HFFc6 (cell line): Measurements from ENCODE around the gene KCNMB2. TPM values are rescaled to one million over a fixed set of nuclear protein-coding genes. Genes with fewer than 3 reads are reported as not detected.

Experiments
- DNase-seq: peaks from one replicate; pipeline ENCODE4 v3.0.0-alpha.2; 2018
- H3K27ac Mint-ChIP-seq: 2 replicates; pipeline ENCODE4 v1.8.0; 2020; ENCODE audit warnings: mild to moderate bottlenecking, mixed read lengths
- H3K27me3 Mint-ChIP-seq: 2 replicates; pipeline ENCODE4 v1.8.0; 2021; ENCODE audit warnings: mild to moderate bottlenecking, moderate library complexity, mixed read lengths; ENCODE audit not compliant: insufficient read depth
- H3K36me3 Mint-ChIP-seq: 2 replicates; pipeline ENCODE4 v1.8.0; 2021; ENCODE audit warnings: low read depth, mixed read lengths
- H3K4me1 Mint-ChIP-seq: 2 replicates; pipeline ENCODE4 v1.8.0; 2020; ENCODE audit warnings: low read depth, mixed read lengths
- H3K4me3 Mint-ChIP-seq: 2 replicates; pipeline ENCODE4 v1.8.0; 2020; ENCODE audit warnings: mild to moderate bottlenecking, moderate library complexity, mixed read lengths
- H3K9me3 Mint-ChIP-seq: 2 replicates; pipeline ENCODE4 v1.8.0; 2020; ENCODE audit warnings: mild to moderate bottlenecking, mixed read lengths
- total RNA-seq, 6 experiments: library from RNA; stranded (reverse); fragmentation: NEBNext Ultra II Directional; extraction: Animal tissue kit (Norgen Biotek cat#: 25700); gene quantifications; 2 replicates in 1 of 6; 3 replicates in 5 of 6; pipeline ENCODE4 v1.2.3, GENCODE V29; 2021
- TF ChIP-seq, protein P1 (sequence below): fragments of 200-600 bp; sonication (generic); IDR thresholded peaks from 2 replicates; pipeline ENCODE4 v1.5.0; 2021; ENCODE audit warnings: antibody characterized with exemption, mild to moderate bottlenecking

The KCNMB2 gene
- total RNA-seq, 6 experiments from 2014 or later: not detected

DNA sequence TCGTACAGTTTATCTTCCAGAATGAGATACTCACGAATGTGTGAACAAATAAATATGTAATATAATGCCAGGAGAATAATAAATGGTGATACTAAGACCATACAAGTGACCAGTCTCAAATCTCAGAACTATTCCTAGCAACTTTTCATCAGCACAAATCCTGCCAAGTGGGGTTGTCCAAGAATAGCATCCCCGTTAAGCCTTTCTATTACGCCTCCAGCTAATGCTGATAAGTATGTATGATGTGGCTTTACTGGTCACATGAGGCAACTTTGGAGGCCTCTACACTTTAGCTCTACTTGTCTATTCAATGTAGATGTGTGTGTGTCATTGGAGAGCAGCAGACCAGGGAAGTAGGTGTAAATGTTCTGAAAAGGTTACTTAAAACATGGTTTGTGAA is 129.5 kb downstream of the KCNMB2 start:
- DNase-seq: no peak
- H3K9me3 Mint-ChIP-seq: peaks cover 42% of the 10 kb centered on the region
- no peaks in the 10 kb centered on the region for H3K4me1 Mint-ChIP-seq
- TF ChIP-seq, protein P1, sequence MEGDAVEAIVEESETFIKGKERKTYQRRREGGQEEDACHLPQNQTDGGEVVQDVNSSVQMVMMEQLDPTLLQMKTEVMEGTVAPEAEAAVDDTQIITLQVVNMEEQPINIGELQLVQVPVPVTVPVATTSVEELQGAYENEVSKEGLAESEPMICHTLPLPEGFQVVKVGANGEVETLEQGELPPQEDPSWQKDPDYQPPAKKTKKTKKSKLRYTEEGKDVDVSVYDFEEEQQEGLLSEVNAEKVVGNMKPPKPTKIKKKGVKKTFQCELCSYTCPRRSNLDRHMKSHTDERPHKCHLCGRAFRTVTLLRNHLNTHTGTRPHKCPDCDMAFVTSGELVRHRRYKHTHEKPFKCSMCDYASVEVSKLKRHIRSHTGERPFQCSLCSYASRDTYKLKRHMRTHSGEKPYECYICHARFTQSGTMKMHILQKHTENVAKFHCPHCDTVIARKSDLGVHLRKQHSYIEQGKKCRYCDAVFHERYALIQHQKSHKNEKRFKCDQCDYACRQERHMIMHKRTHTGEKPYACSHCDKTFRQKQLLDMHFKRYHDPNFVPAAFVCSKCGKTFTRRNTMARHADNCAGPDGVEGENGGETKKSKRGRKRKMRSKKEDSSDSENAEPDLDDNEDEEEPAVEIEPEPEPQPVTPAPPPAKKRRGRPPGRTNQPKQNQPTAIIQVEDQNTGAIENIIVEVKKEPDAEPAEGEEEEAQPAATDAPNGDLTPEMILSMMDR: no peak
- 0 out of 2 replicates have a peak, but pooled peaks cover 4% of the 10 kb centered on the region for H3K36me3 Mint-ChIP-seq
- no peak overlapping the region for H3K4me3 Mint-ChIP-seq
- no peak overlapping the region for H3K27ac Mint-ChIP-seq
- H3K27me3 Mint-ChIP-seq: no peaks in the 10 kb centered on the region

DNA sequence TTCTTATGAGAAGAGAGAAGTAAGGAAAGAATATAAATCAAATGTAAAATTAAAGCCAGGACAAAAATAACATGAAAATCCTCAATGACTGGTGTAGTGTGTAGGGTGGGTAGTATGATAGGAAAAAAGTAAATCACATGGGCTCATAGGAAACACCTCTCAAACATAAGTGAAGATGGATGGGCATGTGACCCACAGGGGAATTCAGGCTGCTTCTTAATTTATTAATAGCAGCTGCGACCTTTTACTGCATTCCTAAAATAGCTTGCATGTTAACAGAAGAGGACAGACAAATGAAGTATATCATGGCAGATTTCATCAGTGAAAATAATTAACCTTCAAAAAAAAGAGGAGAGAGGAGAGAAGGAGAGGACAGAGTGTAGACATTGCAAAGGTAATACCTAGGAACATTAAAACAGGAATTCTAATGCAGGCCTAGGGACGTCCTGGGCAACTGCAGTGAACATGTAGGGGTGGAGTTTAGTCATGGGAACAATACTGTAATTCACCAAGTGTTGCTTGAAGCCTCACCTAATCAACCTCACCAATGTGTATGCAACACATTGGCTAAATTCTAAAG is 132.9 kb downstream of the KCNMB2 start:
- TF ChIP-seq, protein P1: no peak
- H3K4me3 Mint-ChIP-seq: no peak overlapping the region
- no peaks in the 10 kb centered on the region for H3K4me1 Mint-ChIP-seq
- H3K27ac Mint-ChIP-seq: no peak overlapping the region
- H3K27me3 Mint-ChIP-seq: no peaks in the 10 kb centered on the region
- 0 out of 2 replicates have a peak, but pooled peaks cover 4% of the 10 kb centered on the region for H3K36me3 Mint-ChIP-seq
- peaks cover 42% of the 10 kb centered on the region for H3K9me3 Mint-ChIP-seq
- DNase-seq: no peak

DNA sequence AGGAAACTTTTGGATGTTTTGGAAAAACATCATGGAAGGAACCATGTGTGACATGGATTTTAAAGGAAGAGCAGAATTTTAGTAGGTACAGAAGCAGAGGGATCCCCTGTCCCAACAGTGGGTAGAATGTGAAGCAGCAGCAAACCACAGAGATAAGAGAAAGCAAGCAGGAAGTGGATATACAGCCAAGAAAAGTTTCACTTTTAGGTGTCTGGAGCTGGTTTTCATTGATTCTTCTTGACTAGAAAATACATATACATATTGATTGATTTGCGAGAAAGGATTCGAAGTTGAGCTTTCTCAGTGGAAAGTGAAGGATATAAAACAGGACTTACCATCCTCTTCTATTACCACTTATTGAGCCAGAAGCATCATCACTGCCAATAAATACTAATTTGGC is 133.5 kb downstream of the KCNMB2 start:
- no peak for DNase-seq
- Mint-ChIP-seq H3K36me3 (0 out of 2 replicates have a peak, but pooled peaks cover 4% of the 10 kb centered on the region), H3K9me3 (peaks cover 35% of the 10 kb centered on the region), H3K4me3 (no peak overlapping the region), H3K4me1 (no peaks in the 10 kb centered on the region), H3K27me3 (no peaks in the 10 kb centered on the region), H3K27ac (no peak overlapping the region)
- TF ChIP-seq, protein P1: no peak

GRCh38 chr3:178671377-178671776 is 135.1 kb downstream of the KCNMB2 start:
- DNase-seq: no peak
- Mint-ChIP-seq H3K36me3 (0 out of 2 replicates have a peak, but pooled peaks cover 4% of the 10 kb centered on the region), H3K9me3 (peaks cover 36% of the 10 kb centered on the region), H3K4me3 (no peak overlapping the region), H3K27ac (no peak overlapping the region), H3K4me1 (no peaks in the 10 kb centered on the region), H3K27me3 (no peaks in the 10 kb centered on the region)
- TF ChIP-seq, protein P1: no peak

- H3K27ac Mint-ChIP-seq: no peak overlapping the region
- H3K36me3 Mint-ChIP-seq: 0 out of 2 replicates have a peak, but pooled peaks cover 4% of the 10 kb centered on the region
- TF ChIP-seq, protein P1: no peak
- peaks cover 41% of the 10 kb centered on the region for H3K9me3 Mint-ChIP-seq
- DNase-seq: peak; percentile 11
- H3K27me3 Mint-ChIP-seq: no peaks in the 10 kb centered on the region
- H3K4me3 Mint-ChIP-seq: no peak overlapping the region
- no peaks in the 10 kb centered on the region for H3K4me1 Mint-ChIP-seq
Observed at GRCh38 chr3:178671791-178672190, 135.6 kb downstream of the KCNMB2 start.
